Mucosa of rectum (tissue), 2 donors: Measurements from ENCODE around the gene PHACTR4.

Experiments
- H3K27ac ChIP-seq, 2 donors: one replicate each; pipeline ENCODE4 v1.7.0; 2013; ENCODE audit warnings: inconsistent platforms in 2 of 2, low read depth in 2 of 2, low read length in 2 of 2
- H3K27me3 ChIP-seq, 2 donors: one replicate each; pipeline ENCODE4 v1.7.0; 2013; ENCODE audit warnings: low read length in 2 of 2; ENCODE audit not compliant: control insufficient read depth in 2 of 2, insufficient read depth in 2 of 2
- H3K36me3 ChIP-seq, 2 donors: one replicate each; pipeline ENCODE4 v1.7.0; 2013; ENCODE audit warnings: low read length in 2 of 2; ENCODE audit not compliant: control insufficient read depth in 2 of 2, insufficient read depth in 2 of 2
- H3K4me1 ChIP-seq, 2 donors: one replicate each; pipeline ENCODE4 v1.7.0; 2013; ENCODE audit warnings: low read length in 2 of 2, mild to moderate bottlenecking in 1 of 2; ENCODE audit not compliant: control insufficient read depth in 2 of 2, insufficient read depth in 2 of 2
- H3K4me3 ChIP-seq, 2 donors: one replicate each; pipeline ENCODE4 v1.7.0; 2013; ENCODE audit warnings: low read length in 2 of 2
- H3K9ac ChIP-seq, 2 donors: one replicate each; pipeline ENCODE4 v1.7.0; 2013; ENCODE audit warnings: low read length in 2 of 2, low read depth in 1 of 2, mild to moderate bottlenecking in 1 of 2
- H3K9me3 ChIP-seq, 2 donors: one replicate each; pipeline ENCODE4 v1.7.0; 2013; ENCODE audit warnings: low read length in 2 of 2; ENCODE audit not compliant: control insufficient read depth in 2 of 2
- donor health status: healthy.
- donor health status: Normal muscosa, but diverticular disease.

PHACTR4 gene

GRCh38 chr1:28480308-28480707, 110.8 kb downstream of the PHACTR4 start:
- Histone ChIP-seq H3K27ac (no peak overlapping the region), H3K4me1 (no peaks in the 10 kb centered on the region), H3K4me3 (no peak overlapping the region), H3K36me3 (peaks cover 21 to 40% of the 10 kb centered on the region in 2 donors), H3K9ac (no peak overlapping the region), H3K27me3 (no peaks in the 10 kb centered on the region), H3K9me3 (no peaks in the 10 kb centered on the region)

- Histone ChIP-seq H3K36me3 (peaks cover 28 to 42% of the 10 kb centered on the region in 2 donors), H3K9ac (no peak overlapping the region)
Measured at GRCh38 chr1:28482138-28482537, 112.6 kb downstream of the PHACTR4 start.

GRCh38 chr1:28482702-28483101, 113.2 kb downstream of the PHACTR4 start:
- no peak overlapping the region for H3K27ac ChIP-seq
- H3K27me3 ChIP-seq = no peaks in the 10 kb centered on the region
- H3K9ac ChIP-seq = no peak overlapping the region
- H3K4me1 ChIP-seq = no peaks in the 10 kb centered on the region
- H3K9me3 ChIP-seq = no peaks in the 10 kb centered on the region
- H3K4me3 ChIP-seq = no peak overlapping the region
- H3K36me3 ChIP-seq = peaks cover 25 to 39% of the 10 kb centered on the region in 2 donors

More at GRCh38 chr1:28482138-28482537, 112.6 kb downstream of the PHACTR4 start:
- Histone ChIP-seq H3K4me3 (no peak overlapping the region), H3K4me1 (no peaks in the 10 kb centered on the region), H3K27ac (no peak overlapping the region), H3K27me3 (no peaks in the 10 kb centered on the region), H3K9me3 (no peaks in the 10 kb centered on the region)

GRCh38 chr1:28494737-28495136, 125.2 kb downstream of the PHACTR4 start:
- Histone ChIP-seq H3K4me3 (no peak overlapping the region), H3K27ac (no peak overlapping the region), H3K27me3 (no peaks in the 10 kb centered on the region), H3K36me3 (peaks cover 45 to 49% of the 10 kb centered on the region in 2 donors), H3K9me3 (no peaks in the 10 kb centered on the region), H3K4me1 (no peaks in the 10 kb centered on the region), H3K9ac (no peak overlapping the region)

GRCh38 chr1:28499553-28499952, 130.0 kb downstream of the PHACTR4 start:
- Histone ChIP-seq H3K4me3 (no peak overlapping the region), H3K4me1 (peaks cover 0 to 8% of the 10 kb centered on the region in 2 donors), H3K27me3 (no peaks in the 10 kb centered on the region), H3K36me3 (peaks cover 21 to 26% of the 10 kb centered on the region in 2 donors), H3K9me3 (no peaks in the 10 kb centered on the region), H3K9ac (no peak overlapping the region), H3K27ac (no peak overlapping the region)

GRCh38 chr1:28501925-28502324, 132.4 kb downstream of the PHACTR4 start:
- Histone ChIP-seq H3K27ac (no peak overlapping the region), H3K36me3 (peaks cover 7 to 9% of the 10 kb centered on the region in 2 donors), H3K9me3 (no peaks in the 10 kb centered on the region), H3K9ac (no peak overlapping the region), H3K27me3 (no peaks in the 10 kb centered on the region), H3K4me3 (no peak overlapping the region), H3K4me1 (peaks cover 0 to 11% of the 10 kb centered on the region in 2 donors)

GRCh38 chr1:28503117-28503516, 133.6 kb downstream of the PHACTR4 start:
- Histone ChIP-seq H3K4me3 (no peak overlapping the region), H3K9me3 (no peaks in the 10 kb centered on the region), H3K36me3 (peaks cover 2 to 7% of the 10 kb centered on the region in 2 donors), H3K9ac (no peak overlapping the region), H3K27me3 (no peaks in the 10 kb centered on the region), H3K27ac (peak overlapping the region in 1 of 2 donors; percentile 34), H3K4me1 (peaks cover 5 to 22% of the 10 kb centered on the region in 2 donors)

GRCh38 chr1:28505406-28506187, 136.1 kb downstream of the PHACTR4 start, which contains the start of gene RCC1:
Gene RCC1 (plus strand): TSS chr1:28506043. CDS start chr1:28529867, 23,824 bp downstream.
- H3K9ac ChIP-seq = peak within 1 kb of the TSS; percentile 84 to 94
- H3K27ac ChIP-seq = peak within 1 kb of the TSS; percentile 89 to 90
- no peaks in the 10 kb centered on the region for H3K9me3 ChIP-seq
- H3K27me3 ChIP-seq = no peaks in the 10 kb centered on the region
- peaks cover 24 to 30% of the 10 kb centered on the region in 2 donors for H3K36me3 ChIP-seq
- peak within 1 kb of the TSS; percentile 87 to 98 for H3K4me3 ChIP-seq
- peaks cover 30 to 33% of the 10 kb centered on the region in 2 donors for H3K4me1 ChIP-seq

- Histone ChIP-seq H3K4me1 (peaks cover 28 to 30% of the 10 kb centered on the region in 2 donors), H3K27ac (peak overlapping the region; percentile 89 to 90), H3K4me3 (peak overlapping the region; percentile 87 to 98), H3K27me3 (no peaks in the 10 kb centered on the region), H3K36me3 (peaks cover 30 to 36% of the 10 kb centered on the region in 2 donors), H3K9me3 (no peaks in the 10 kb centered on the region), H3K9ac (peak overlapping the region; percentile 84 to 94)
Measured at GRCh38 chr1:28506907-28507246, 137.3 kb downstream of the PHACTR4 start.

- Histone ChIP-seq H3K9me3 (no peaks in the 10 kb centered on the region), H3K4me1 (peaks cover 28 to 30% of the 10 kb centered on the region in 2 donors), H3K27me3 (no peaks in the 10 kb centered on the region), H3K4me3 (peak overlapping the region; percentile 87 to 98), H3K36me3 (peaks cover 32 to 39% of the 10 kb centered on the region in 2 donors), H3K27ac (peak overlapping the region; percentile 89 to 90), H3K9ac (peak overlapping the region; percentile 84 to 94)
Measured at GRCh38 chr1:28507247-28507645, 137.7 kb downstream of the PHACTR4 start.
